ENCODE results near the gene KATNIP.

- TF ChIP-seq GATA2 (IDR thresholded peaks at IDR 0.05; ENCODE audit: low read depth, low read length) (no peak), GATA3 (IDR thresholded peaks at IDR 0.05; ENCODE audit: low read depth, low read length) (no peak)
Observed at GRCh38 chr16:27598931-27599565, 49.1 kb downstream of the KATNIP start.

Data from SH-SY5Y (cell line).